Measurements from ENCODE around the gene BHMT2.

DNA sequence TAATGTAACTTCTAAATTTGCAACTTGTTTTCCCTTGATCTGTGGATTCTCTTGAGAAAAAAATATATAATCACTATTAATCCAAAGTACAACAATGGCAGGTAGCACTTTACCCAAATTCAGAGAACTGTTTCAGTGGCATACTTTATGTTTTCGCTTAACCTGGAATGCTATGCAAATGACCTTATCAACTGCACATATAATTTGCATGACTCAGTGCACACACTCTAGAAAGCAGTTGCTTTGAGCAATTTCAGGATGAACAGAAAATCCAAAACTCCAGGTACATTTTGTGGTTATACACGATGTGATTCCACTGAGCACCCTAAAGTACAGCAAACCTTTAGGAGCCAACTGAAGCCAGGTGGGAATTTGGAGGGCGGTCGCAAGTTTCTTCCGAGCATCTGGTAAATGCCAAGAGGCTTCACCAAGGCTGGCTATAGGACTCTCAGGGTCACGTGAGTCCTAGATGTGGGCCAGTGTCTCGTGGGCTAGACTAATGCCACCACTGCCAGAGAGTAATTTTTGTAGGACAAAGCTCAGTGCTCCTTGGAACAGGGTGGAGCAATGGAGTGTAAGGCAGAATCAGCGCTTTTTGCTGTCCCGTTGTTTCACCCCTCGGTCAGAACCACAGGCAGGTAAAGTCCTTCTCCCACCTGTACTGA lies 37.4 kb upstream of the BHMT2 start:
- TF ChIP-seq EZH2 (IDR thresholded peaks at IDR 0.05; ENCODE audit: borderline replicate concordance, low read depth, low read length, severe bottlenecking) (no peak), CTCF (IDR thresholded peaks at IDR 0.05; ENCODE audit: extremely low read depth in 1 of 2, insufficient read depth in 1 of 2, low read depth in 1 of 2, low read length in 2 of 2) (no peak), POLR2A (IDR thresholded peaks at IDR 0.05; ENCODE audit: low read depth, low read length) (no peak)
